Measurements from ENCODE around the gene ZNF175.

ZNF175 gene

GRCh38 chr19:51632126-51632525 is 61.0 kb downstream of the ZNF175 start:
- no peak for DNase-seq (ENCODE audit: low read depth)

DNA sequence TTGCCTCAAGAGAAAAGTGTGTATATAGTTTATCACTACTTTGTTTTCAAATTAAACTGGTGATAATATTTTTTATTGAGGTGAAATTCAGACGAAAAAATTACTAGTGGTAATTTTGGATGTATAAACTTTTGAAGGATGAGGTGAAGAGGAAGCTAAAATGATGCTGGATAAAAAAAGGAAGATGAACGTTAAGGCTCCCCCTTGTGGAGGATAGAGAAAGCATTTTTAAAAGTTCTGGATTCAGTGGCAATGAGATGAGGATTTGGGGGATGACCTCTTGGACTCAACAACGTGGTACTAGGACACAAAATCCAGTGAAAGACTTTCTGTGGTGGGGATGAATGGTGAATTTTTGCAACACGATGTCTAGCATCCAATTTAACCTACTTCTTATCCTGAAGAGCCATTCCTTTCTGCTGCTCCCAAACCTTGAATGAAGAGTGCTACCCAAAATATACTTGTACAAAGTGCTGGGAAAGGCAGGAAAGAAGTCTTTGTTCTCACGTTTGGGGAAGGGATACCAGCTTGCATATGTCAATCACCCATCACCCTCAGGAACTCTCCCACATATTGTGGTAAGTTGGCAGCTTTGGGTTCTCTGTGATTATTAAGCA is 66.4 kb downstream of the ZNF175 start:
- DNase-seq (ENCODE audit: low read depth) = no peak

GRCh38 chr19:51639916-51640315 is 68.8 kb downstream of the ZNF175 start:
- DNase-seq (ENCODE audit: low read depth) = no peak

- DNase-seq (ENCODE audit: low read depth) = no peak
These were observed 69.3 kb downstream of the ZNF175 start for GRCh38 chr19:51640386-51640785.

DNA sequence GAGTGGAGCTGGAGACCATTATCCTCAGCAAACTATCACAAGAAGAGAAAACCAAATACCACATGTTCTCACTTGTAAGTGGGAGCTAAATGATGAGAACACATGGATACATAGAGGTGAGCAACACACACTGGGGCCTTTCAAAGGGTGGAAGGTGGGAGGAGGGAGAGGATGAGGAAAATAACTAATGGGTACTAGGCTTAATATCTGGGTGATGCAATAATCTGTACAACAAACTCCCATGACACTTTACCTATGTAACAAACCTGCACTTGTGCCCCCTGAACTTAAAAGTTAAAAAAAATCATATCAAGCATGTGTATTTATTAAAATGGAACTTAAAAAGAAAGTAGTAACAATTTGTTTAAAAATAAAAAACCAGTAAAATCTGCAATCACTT is 70.6 kb downstream of the ZNF175 start:
- DNase-seq (ENCODE audit: low read depth) = no peak

Measured in activated gamma-delta T cell treated with anti-CD3 and anti-CD28 coated beads, Interleukin-2, amount 50 U/mL, for 16 hours (primary cell).